Right lobe of liver (tissue), 6 donors: ENCODE data around the gene WNT8B. TPM values are rescaled to one million over a fixed set of nuclear protein-coding genes. Genes with fewer than 3 reads are reported as not detected.

ENCODE experiments used
- ATAC-seq, 4 donors: fragments of 200-7000 bp; cut with Tn5 transposase; one replicate each; pipeline ENCODE4 v1.9.1; 2020; ENCODE audit warnings: mild to moderate bottlenecking in 4 of 4, moderate library complexity in 4 of 4
- DNase-seq, 3 donors: peaks; one replicate each; pipeline ENCODE4 v3.0.0-alpha.2; 2020
- H3K27ac ChIP-seq, 3 donors: fragments of 200-600 bp; one replicate each; pipeline ENCODE4 v1.8.0; 2022
- H3K27me3 ChIP-seq, 2 donors: fragments of 200-600 bp; one replicate each; pipeline ENCODE4 v1.8.0; 2022
- H3K36me3 ChIP-seq, 4 donors: fragments of 200-600 bp; sonication (generic) in 1 of 4; one replicate each; pipeline versions ENCODE4 v1.5.1 to v1.8.0; 2017 to 2022; ENCODE audit warnings: control low read depth in 1 of 4
- H3K4me1 ChIP-seq, 4 donors: fragments of 200-600 bp; sonication (generic) in 1 of 4; one replicate each; pipeline versions ENCODE4 v1.5.1 to v1.8.0; 2017 to 2022; ENCODE audit warnings: control low read depth in 1 of 4
- H3K4me3 ChIP-seq, 3 donors: fragments of 200-600 bp; one replicate each; pipeline ENCODE4 v1.8.0; 2022
- H3K9me3 ChIP-seq, 4 donors: fragments of 200-600 bp; sonication (generic) in 1 of 4; one replicate each; pipeline versions ENCODE4 v1.5.1 to v1.8.0; 2017 to 2022; ENCODE audit warnings: control low read depth in 1 of 4
- POLR2A ChIP-seq: fragments of 450-650 bp; IDR thresholded peaks from one replicate; pipeline ENCODE4 v1.6.1; 2017; ENCODE audit warnings: antibody characterized with exemption, mild to moderate bottlenecking
- WGBS: methylation state at CpG from one replicate; pipeline ENCODE4 v1.1.6; 2018; ENCODE audit warnings: low coverage, low lambda C conversion rate; ENCODE audit not compliant: insufficient coverage; ENCODE audit errors: missing lambda C conversion rate; 5-methylcytosine and 5-hydroxymethylcytosine counted together
- intact Hi-C, 2 donors: fragments of 100-400 bp; cut with DNase I; formaldehyde crosslinking; loops; one replicate each; pipeline versions ENCODE4 v1.11.2 to v1.14.1; 2022
- total RNA-seq, 6 experiments: library from RNA; depleted of rRNA in 2 of 6; stranded (reverse); fragments of >200 nt in 2 of 6; fragmentation: NEBNext Ultra II Directional in 3 of 6; extraction: Animal tissue kit (Norgen Biotek cat#: 25700) in 3 of 6; gene quantifications; one replicate each; pipeline versions ENCODE4 v1.1.0 to v1.2.4, GENCODE V29; 2016 to 2023
- TF ChIP-seq, protein P1 (sequence below), 4 donors: fragments of 200-600 bp in 3 of 4; fragments of 450-650 bp in 1 of 4; IDR thresholded peaks; one replicate each; pipeline versions ENCODE4 v1.5.1 to v1.8.0; 2016 to 2022; ENCODE audit warnings: antibody characterized with exemption in 4 of 4, mild to moderate bottlenecking in 2 of 4
- donor health status: DM: no; HTN: yes; CAD: no.
- donor health status: DM: no; HTN: no; CAD: no.
- donor health status: DM: no; HTN: no; CAD: no.
- donor health status: DM: no; HTN: yes; CAD: no.
- donor health status: DM: no; HTN: yes; CAD: no.

Gene WNT8B
- total RNA-seq, 6 experiments from 2014 or later: 0.19 TPM; not detected in 5

DNA sequence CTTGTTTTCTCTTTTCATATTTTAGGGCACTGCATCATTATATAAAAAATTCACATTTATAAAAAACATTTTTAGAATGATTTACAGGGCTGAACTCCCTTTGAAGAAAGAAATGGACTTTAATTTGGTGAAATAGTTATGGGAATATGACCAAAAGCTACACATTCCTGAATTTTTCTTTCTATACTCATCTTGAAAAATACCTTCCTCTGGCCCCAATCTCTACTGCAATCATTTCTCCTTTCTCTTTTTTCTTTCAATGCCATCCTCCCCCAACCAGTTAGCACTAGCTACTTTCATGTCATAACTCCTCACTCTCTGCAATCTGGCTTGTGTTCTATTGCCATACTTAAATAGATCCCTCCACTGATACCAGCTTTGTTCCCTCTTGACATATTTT lies 6.2 kb downstream of the WNT8B start:
- Histone ChIP-seq H3K27ac (no peak overlapping the region), H3K27me3 (no peaks in the 10 kb centered on the region), H3K4me3 (no peak overlapping the region), H3K9me3 (no peaks in the 10 kb centered on the region), H3K36me3 (no peaks in the 10 kb centered on the region), H3K4me1 (no peaks in the 10 kb centered on the region)
- intact Hi-C loops: no loop called here
- DNase-seq (no peak), ATAC-seq (no peak)
- no peak for TF ChIP-seq POLR2A
- TF ChIP-seq, protein P1, sequence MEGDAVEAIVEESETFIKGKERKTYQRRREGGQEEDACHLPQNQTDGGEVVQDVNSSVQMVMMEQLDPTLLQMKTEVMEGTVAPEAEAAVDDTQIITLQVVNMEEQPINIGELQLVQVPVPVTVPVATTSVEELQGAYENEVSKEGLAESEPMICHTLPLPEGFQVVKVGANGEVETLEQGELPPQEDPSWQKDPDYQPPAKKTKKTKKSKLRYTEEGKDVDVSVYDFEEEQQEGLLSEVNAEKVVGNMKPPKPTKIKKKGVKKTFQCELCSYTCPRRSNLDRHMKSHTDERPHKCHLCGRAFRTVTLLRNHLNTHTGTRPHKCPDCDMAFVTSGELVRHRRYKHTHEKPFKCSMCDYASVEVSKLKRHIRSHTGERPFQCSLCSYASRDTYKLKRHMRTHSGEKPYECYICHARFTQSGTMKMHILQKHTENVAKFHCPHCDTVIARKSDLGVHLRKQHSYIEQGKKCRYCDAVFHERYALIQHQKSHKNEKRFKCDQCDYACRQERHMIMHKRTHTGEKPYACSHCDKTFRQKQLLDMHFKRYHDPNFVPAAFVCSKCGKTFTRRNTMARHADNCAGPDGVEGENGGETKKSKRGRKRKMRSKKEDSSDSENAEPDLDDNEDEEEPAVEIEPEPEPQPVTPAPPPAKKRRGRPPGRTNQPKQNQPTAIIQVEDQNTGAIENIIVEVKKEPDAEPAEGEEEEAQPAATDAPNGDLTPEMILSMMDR (IDR thresholded peaks at IDR 0.05): no peak

DNA sequence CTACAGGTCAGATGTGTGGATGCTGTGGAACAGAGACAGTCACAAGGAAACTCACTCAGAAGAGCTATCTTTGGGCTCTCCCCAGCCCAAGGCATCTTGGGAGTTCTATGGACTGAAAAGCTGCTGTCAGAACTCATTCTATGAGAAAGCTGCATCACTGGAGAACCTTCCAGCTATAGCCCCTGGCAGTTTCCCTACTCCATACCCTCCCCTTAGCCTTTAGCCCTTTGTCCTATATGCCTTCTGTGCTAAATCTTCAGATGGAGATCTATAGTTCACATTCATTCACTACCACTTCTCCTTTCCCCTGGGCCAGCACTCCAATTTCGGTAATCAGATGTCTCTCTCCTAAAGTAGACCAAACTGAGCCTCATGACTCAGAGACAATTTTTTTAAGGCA lies 6.9 kb downstream of the WNT8B start:
- Histone ChIP-seq H3K4me1 (no peaks in the 10 kb centered on the region), H3K36me3 (no peaks in the 10 kb centered on the region), H3K27ac (no peak overlapping the region), H3K9me3 (no peaks in the 10 kb centered on the region), H3K4me3 (no peak overlapping the region), H3K27me3 (no peaks in the 10 kb centered on the region)
- TF ChIP-seq, protein P1 (IDR thresholded peaks at IDR 0.05): no peak
- TF ChIP-seq POLR2A: no peak
- WGBS: 100% methylated on average over 1 of the region's 1 CpG
- intact Hi-C loops: no loop called here
- DNase-seq (no peak), ATAC-seq (no peak)

DNA sequence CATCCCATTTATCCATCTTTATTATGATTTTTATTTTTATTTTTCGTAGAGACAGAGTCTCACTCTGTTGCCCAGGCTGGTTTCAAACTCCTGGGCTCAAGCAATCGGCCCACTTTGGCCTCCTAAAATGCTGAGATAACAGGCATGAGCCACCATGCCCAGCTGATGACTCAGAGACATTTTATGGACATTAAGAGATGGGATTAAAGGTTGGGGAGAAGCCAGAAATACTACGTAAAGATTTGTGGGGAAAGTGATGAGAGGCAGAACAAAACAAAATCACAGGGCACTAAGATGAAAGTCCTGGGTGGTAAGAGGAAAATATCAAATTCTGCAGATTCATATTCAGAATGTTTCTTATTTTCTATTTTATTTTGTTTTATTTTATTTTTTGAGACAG lies 7.6 kb downstream of the WNT8B start:
- H3K4me3 ChIP-seq: no peak overlapping the region
- H3K27me3 ChIP-seq: no peaks in the 10 kb centered on the region
- 64% methylated on average over 3 of the region's 3 CpGs for WGBS
- DNase-seq (no peak), ATAC-seq (no peak)
- H3K27ac ChIP-seq: no peak overlapping the region
- intact Hi-C loops: no loop called here
- TF ChIP-seq POLR2A: no peak
- TF ChIP-seq, protein P1 (IDR thresholded peaks at IDR 0.05): no peak
- no peaks in the 10 kb centered on the region for H3K36me3 ChIP-seq
- H3K9me3 ChIP-seq: no peaks in the 10 kb centered on the region
- H3K4me1 ChIP-seq: no peaks in the 10 kb centered on the region

DNA sequence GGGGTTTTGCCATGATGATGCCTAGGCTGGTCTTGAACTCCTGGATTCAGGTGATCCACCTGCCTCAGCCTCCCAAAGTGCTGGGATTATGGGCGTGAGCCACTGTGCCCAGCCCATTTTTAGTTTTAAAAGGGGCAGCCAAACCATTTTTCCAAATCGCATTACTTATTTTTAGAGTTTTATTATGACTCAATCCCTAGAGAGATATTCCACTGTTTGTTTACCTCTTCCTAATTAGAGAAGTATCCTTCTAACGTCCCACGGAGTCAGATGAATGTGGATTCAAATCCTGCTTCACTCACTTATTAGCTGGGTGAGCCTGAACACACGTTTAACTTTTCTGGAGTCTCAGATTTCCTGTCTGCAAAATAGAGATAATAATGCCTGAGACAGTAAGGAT lies 15.2 kb downstream of the WNT8B start:
- no peaks in the 10 kb centered on the region for H3K27me3 ChIP-seq
- no peak overlapping the region for H3K27ac ChIP-seq
- no peaks in the 10 kb centered on the region for H3K9me3 ChIP-seq
- H3K4me1 ChIP-seq: peaks cover 0 to 13% (median 5%) of the 10 kb centered on the region in 4 donors
- no peaks in the 10 kb centered on the region for H3K36me3 ChIP-seq
- no peak for DNase-seq
- WGBS: 38% methylated on average over 5 of the region's 5 CpGs
- no peak for ATAC-seq
- intact Hi-C loops: no loop called here
- no peak overlapping the region for H3K4me3 ChIP-seq
- TF ChIP-seq POLR2A: no peak
- TF ChIP-seq, protein P1 (IDR thresholded peaks at IDR 0.05): no peak

DNA sequence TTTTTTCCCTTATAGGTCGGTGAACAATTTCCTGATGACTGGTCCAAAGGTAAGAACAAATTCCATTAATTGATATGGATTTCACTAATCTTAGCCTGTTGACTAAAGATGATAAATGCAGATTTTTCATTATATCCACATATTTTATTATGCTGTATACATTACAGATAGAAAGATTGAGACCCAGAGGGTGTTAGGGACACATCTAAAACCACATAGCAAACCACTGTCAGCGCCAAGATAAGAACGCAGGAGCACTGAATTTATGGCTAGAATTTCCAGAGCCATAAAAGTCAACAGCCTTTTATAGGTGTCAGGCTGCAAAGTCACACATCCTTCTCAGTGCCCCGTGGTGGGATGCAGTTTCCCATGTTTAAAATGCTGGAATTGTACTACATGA lies 16.2 kb downstream of the WNT8B start:
- intact Hi-C loops: no loop called here
- no peak for DNase-seq
- ATAC-seq: no peak

More for the DNA sequence above, 16.2 kb downstream of the WNT8B start:
- no peaks in the 10 kb centered on the region for H3K9me3 ChIP-seq
- no peak overlapping the region for H3K27ac ChIP-seq
- H3K27me3 ChIP-seq: no peaks in the 10 kb centered on the region
- H3K4me3 ChIP-seq: no peak overlapping the region
- H3K36me3 ChIP-seq: no peaks in the 10 kb centered on the region
- 46% methylated on average over 4 of the region's 4 CpGs for WGBS
- TF ChIP-seq, protein P1 (IDR thresholded peaks at IDR 0.05): no peak
- no peak for TF ChIP-seq POLR2A
- peaks cover 0 to 15% (median 5%) of the 10 kb centered on the region in 4 donors for H3K4me1 ChIP-seq
